K562 (cell line): ENCODE measurements around the gene LRRK1. TPM values are rescaled to one million over a fixed set of nuclear protein-coding genes. Genes with fewer than 3 reads are reported as not detected.
A peak's percentile ranks its signal among the peaks of the same experiment; 100 is the strongest.

Experiments
- BCLAF1 ChIP-seq, 2 experiments: fragments of 450-650 bp in 1 of 2; IDR thresholded peaks; 2 replicates each; pipeline ENCODE4 v1.6.1; 2011 to 2017; ENCODE audit warnings: low read depth in 2 of 2, antibody characterized with exemption in 1 of 2, borderline replicate concordance in 1 of 2, low read length in 1 of 2, mild to moderate bottlenecking in 1 of 2, mixed read lengths in 1 of 2; ENCODE audit not compliant: control insufficient read depth in 1 of 2
- CLOCK ChIP-seq: fragments of 250-450 bp; sonication (Bioruptor Pico); IDR thresholded peaks from 2 replicates; pipeline ENCODE4 v1.4.0; 2020; ENCODE audit warnings: mild to moderate bottlenecking, moderate library complexity, borderline replicate concordance
- CREB1 ChIP-seq, 2 experiments: sonication (generic) in 1 of 2; formaldehyde crosslinking in 1 of 2; IDR thresholded peaks; 2 replicates each; pipeline versions ENCODE4 v1.6.1 to v1.8.0; 2012 to 2022; ENCODE audit warnings: inconsistent platforms in 1 of 2, mild to moderate bottlenecking in 1 of 2, missing genetic modification reagents in 1 of 2, moderate library complexity in 1 of 2
- EGR1 ChIP-seq: fragments of 450-650 bp; conservative IDR thresholded peaks from 2 replicates; pipeline ENCODE4 v1.6.1; 2017; ENCODE audit warnings: mild to moderate bottlenecking
- KAT8 ChIP-seq: fragments of 450-650 bp; IDR thresholded peaks from 2 replicates; pipeline ENCODE4 v1.6.1; 2016; ENCODE audit warnings: low read depth, mild to moderate bottlenecking
- MAFF ChIP-seq: IDR thresholded peaks from 2 replicates; pipeline ENCODE4 v1.6.1; 2012; ENCODE audit warnings: low read length, improper control_type of control experiment
- MAX ChIP-seq: sonication (generic); formaldehyde crosslinking; IDR thresholded peaks from 2 replicates; pipeline ENCODE4 v1.9.0; 2022; ENCODE audit warnings: mild to moderate bottlenecking, missing genetic modification reagents
- PHTF2 ChIP-seq: fragments of 250-450 bp; sonication (Bioruptor Pico); IDR thresholded peaks from 2 replicates; pipeline ENCODE4 v1.5.0; 2021; ENCODE audit warnings: mild to moderate bottlenecking
- PRMT5 ChIP-seq: sonication (generic); formaldehyde crosslinking; IDR thresholded peaks from 2 replicates; pipeline ENCODE4 v1.5.0; 2020; ENCODE audit warnings: missing genetic modification reagents
- SAFB ChIP-seq: fragments of 200-400 bp; formaldehyde crosslinking; IDR thresholded peaks from 2 replicates; pipeline ENCODE4 v1.6.1; 2017; ENCODE audit warnings: low read depth, low read length, borderline replicate concordance
- XRCC3 ChIP-seq: fragments of 450-650 bp; IDR thresholded peaks from 2 replicates; pipeline ENCODE4 v1.6.1; 2017; ENCODE audit warnings: mild to moderate bottlenecking, moderate library complexity
- ZBTB49 ChIP-seq: sonication (generic); formaldehyde crosslinking; IDR thresholded peaks from 2 replicates; pipeline ENCODE4 v1.8.0; 2022; ENCODE audit warnings: missing genetic modification reagents, mild to moderate bottlenecking, borderline replicate concordance
- ZNF512 ChIP-seq: IDR thresholded peaks from 2 replicates; pipeline ENCODE4 v1.6.1; 2016; ENCODE audit warnings: missing genetic modification characterization, missing compliant biosample characterization
- ZNF764 ChIP-seq: fragments of 250-450 bp; sonication (Bioruptor Pico); IDR thresholded peaks from 2 replicates; pipeline ENCODE4 v1.4.0; 2020; ENCODE audit warnings: low read depth, mild to moderate bottlenecking, moderate library complexity
- polyA plus RNA-seq, 8 experiments: library from polyadenylated mRNA; depleted of rRNA in 4 of 8; stranded (reverse) in 5 of 8; unstranded in 3 of 8; fragments of >200 nt; fragmentation: Nextera tagmentation in 2 of 8; fragmentation: Illumina TruSeq in 1 of 8; extraction: Ambion mirVana in 2 of 8; extraction: Trizol in 1 of 8; gene quantifications; 2 replicates each; pipeline versions ENCODE4 v1.2.1 to v1.2.3, GENCODE V29; 2011 to 2014; ENCODE audit warnings: inconsistent platforms in 1 of 8, missing spikeins in 1 of 8
- total RNA-seq, 7 experiments: library from RNA; depleted of rRNA in 6 of 7; stranded (reverse); fragments of >200 nt in 6 of 7; fragmentation: Illumina TruSeq in 2 of 7; extraction: Trizol in 2 of 7; gene quantifications; 2 replicates each; pipeline versions ENCODE4 v1.2.1 to v1.2.3, GENCODE V29; 2011 to 2021; ENCODE audit warnings: low replicate concordance in 1 of 7

The LRRK1 gene
- total and polyA plus RNA-seq, 9 of the 15 experiments (the other 6 are each of a cell fraction or from before 2014, with no cell fraction given) = 0.01 to 1.5 (median 0.11) TPM

GRCh38 chr15:101086394-101087171, 167.4 kb downstream of the LRRK1 start (continued):
- TF ChIP-seq ZBTB49 = no peak
- TF ChIP-seq ZNF512 = no peak
- no peak for TF ChIP-seq XRCC3
- TF ChIP-seq PRMT5 (CRISPR knock-in tag) = no peak
- no peak for TF ChIP-seq BCLAF1 (IDR thresholded peaks at IDR 0.05; ENCODE audit: borderline replicate concordance in 1 of 2, control insufficient read depth in 1 of 2, low read depth in 2 of 2, low read length in 1 of 2)
- TF ChIP-seq PHTF2 = no peak
- TF ChIP-seq SAFB = no peak
- no peak for TF ChIP-seq CLOCK (CRISPR knock-in tag)
- 0 out of 2 replicates have a peak, but pooled peaks have one; percentile 1 for TF ChIP-seq CREB1 (IDR thresholded peaks at IDR 0.05)
- peak; percentile 92 for TF ChIP-seq CREB1 (CRISPR knock-in tag; IDR thresholded peaks at IDR 0.05)
- TF ChIP-seq MAFF = no peak
- TF ChIP-seq KAT8 = no peak
- TF ChIP-seq MAX (CRISPR knock-in tag) = peak; percentile 88
- TF ChIP-seq EGR1 = no peak
- TF ChIP-seq ZNF764 (CRISPR knock-in tag) = no peak
